ENCODE measurements around the gene GRAMD1A.

GRCh38 chr19:35044317-35045117 is 44.4 kb downstream of the GRAMD1A start:
- TF ChIP-seq, protein P1, sequence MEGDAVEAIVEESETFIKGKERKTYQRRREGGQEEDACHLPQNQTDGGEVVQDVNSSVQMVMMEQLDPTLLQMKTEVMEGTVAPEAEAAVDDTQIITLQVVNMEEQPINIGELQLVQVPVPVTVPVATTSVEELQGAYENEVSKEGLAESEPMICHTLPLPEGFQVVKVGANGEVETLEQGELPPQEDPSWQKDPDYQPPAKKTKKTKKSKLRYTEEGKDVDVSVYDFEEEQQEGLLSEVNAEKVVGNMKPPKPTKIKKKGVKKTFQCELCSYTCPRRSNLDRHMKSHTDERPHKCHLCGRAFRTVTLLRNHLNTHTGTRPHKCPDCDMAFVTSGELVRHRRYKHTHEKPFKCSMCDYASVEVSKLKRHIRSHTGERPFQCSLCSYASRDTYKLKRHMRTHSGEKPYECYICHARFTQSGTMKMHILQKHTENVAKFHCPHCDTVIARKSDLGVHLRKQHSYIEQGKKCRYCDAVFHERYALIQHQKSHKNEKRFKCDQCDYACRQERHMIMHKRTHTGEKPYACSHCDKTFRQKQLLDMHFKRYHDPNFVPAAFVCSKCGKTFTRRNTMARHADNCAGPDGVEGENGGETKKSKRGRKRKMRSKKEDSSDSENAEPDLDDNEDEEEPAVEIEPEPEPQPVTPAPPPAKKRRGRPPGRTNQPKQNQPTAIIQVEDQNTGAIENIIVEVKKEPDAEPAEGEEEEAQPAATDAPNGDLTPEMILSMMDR (IDR thresholded peaks at IDR 0.05), result peak; percentile 88 to 99 (median 94)
- TF ChIP-seq POLR2A (IDR thresholded peaks at IDR 0.05), result no peak

All from body of pancreas (tissue), 4 donors.